Ishikawa (cell line): Measurements from ENCODE around the gene CAMTA1.
A peak's percentile ranks its signal among the peaks of the same experiment; 100 is the strongest.

Experiments
- RAD21 ChIP-seq: IDR thresholded peaks from 2 replicates; pipeline ENCODE4 v1.6.1; 2012; ENCODE audit warnings: low read depth
- TF ChIP-seq, protein P1 (sequence below): IDR thresholded peaks from 2 replicates; pipeline ENCODE4 v1.6.1; 2012

- no peak for TF ChIP-seq RAD21
- TF ChIP-seq, protein P1, sequence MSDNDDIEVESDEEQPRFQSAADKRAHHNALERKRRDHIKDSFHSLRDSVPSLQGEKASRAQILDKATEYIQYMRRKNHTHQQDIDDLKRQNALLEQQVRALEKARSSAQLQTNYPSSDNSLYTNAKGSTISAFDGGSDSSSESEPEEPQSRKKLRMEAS = peak; percentile 96
Measured at GRCh38 chr1:7783826-7784491, 998.7 kb downstream of the CAMTA1 start, which contains the start of gene PER3.
